ENCODE results near the gene ARPC4.
A peak's percentile ranks its signal among the peaks of the same experiment; 100 is the strongest.

Gene ARPC4

DNA sequence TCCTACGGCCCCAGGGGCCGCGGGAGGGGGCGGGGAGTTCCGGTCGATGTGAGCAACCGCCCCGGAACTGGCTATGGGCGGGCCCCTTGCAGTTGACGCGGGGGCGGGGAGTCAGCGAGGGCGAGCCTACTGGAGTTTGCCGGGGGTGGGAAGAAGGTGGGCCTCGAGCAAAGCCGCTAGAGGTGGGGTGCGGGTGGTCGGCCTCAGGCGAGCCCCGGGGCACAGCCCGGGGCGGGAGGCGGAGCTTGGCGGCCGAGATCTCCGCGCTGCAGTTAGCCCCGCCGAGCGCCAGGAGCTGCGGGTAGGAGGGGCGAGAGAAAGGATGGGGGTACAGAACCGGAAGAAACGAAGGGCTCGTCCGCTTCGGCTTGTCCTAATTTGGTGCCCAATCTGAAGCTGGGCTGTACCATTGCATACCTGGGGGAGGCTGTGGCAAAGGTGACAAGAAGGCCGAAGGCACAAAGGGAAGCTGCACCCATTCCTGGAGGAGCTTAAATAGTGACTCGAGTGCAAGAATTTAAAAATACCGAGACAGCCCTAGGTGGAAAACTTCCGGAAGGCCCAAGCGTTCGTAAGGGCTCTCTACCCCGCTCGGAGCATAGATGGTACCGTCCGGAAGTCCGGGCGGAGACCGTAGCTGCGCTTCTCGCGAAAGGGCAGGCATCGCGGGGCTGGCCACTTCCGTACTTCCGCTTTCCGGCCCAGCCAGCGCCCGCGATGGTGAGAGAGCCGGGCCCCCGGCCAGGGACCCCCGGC lies at the start of gene ARPC4, which contains the start of gene TADA3:
Gene ARPC4, plus strand, starts transcription at position 678 of the 756 bp plus-strand sequence. Its CDS starts 40 bp downstream, at position 718.
Gene TADA3, minus strand, starts transcription at position 69 of the 756 bp plus-strand sequence. CDS start 1,007 bp downstream, outside the sequence.
- Histone ChIP-seq H3K4me1 (ENCODE audit: control insufficient read depth, insufficient read depth, low read length) (no peaks in the 10 kb centered on the region), H3K9me3 (ENCODE audit: control insufficient read depth, insufficient read depth, low read length) (no peaks in the 10 kb centered on the region), H3K36me3 (ENCODE audit: control insufficient read depth, insufficient read depth, low read length) (peaks cover 16% of the 10 kb centered on the region), H3K27me3 (ENCODE audit: control insufficient read depth, insufficient read depth, low read length) (no peaks in the 10 kb centered on the region), H3K9ac (ENCODE audit: low read depth, low read length) (peak within 1 kb of the TSS; percentile 100), H3K4me3 (ENCODE audit: low read depth, low read length) (peak within 1 kb of the TSS; percentile 99)

DNA sequence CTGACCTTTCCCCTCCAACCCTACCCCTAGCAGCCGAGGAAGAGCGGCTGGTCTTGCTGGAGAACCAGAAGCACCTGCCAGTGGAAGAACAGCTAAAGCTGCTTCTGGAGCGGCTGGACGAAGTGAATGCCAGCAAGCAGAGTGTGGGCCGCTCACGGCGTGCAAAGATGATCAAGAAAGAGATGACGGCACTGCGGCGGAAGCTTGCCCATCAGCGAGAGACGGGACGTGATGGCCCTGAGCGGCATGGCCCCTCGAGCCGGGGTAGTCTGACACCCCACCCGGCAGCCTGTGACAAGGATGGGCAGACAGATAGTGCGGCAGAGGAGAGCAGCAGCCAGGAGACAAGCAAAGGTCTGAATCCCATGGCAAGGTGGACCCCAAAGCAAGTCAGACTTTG lies 49.3 kb upstream of the ARPC4 start:
- H3K36me3 ChIP-seq (ENCODE audit: control insufficient read depth, insufficient read depth, low read length): peaks cover 86% of the 10 kb centered on the region
- no peaks in the 10 kb centered on the region for H3K4me1 ChIP-seq (ENCODE audit: control insufficient read depth, insufficient read depth, low read length)
- no peak overlapping the region for H3K9ac ChIP-seq (ENCODE audit: low read depth, low read length)
- no peaks in the 10 kb centered on the region for H3K9me3 ChIP-seq (ENCODE audit: control insufficient read depth, insufficient read depth, low read length)
- no peak overlapping the region for H3K4me3 ChIP-seq (ENCODE audit: low read depth, low read length)
- H3K27me3 ChIP-seq (ENCODE audit: control insufficient read depth, insufficient read depth, low read length): no peaks in the 10 kb centered on the region

GRCh38 chr3:9744162-9744561 lies 48.7 kb upstream of the ARPC4 start:
- no peaks in the 10 kb centered on the region for H3K4me1 ChIP-seq (ENCODE audit: control insufficient read depth, insufficient read depth, low read length)
- H3K9ac ChIP-seq (ENCODE audit: low read depth, low read length): no peak overlapping the region
- no peaks in the 10 kb centered on the region for H3K27me3 ChIP-seq (ENCODE audit: control insufficient read depth, insufficient read depth, low read length)
- H3K9me3 ChIP-seq (ENCODE audit: control insufficient read depth, insufficient read depth, low read length): no peaks in the 10 kb centered on the region
- H3K36me3 ChIP-seq (ENCODE audit: control insufficient read depth, insufficient read depth, low read length): peaks cover 81% of the 10 kb centered on the region
- H3K4me3 ChIP-seq (ENCODE audit: low read depth, low read length): no peak overlapping the region

DNA sequence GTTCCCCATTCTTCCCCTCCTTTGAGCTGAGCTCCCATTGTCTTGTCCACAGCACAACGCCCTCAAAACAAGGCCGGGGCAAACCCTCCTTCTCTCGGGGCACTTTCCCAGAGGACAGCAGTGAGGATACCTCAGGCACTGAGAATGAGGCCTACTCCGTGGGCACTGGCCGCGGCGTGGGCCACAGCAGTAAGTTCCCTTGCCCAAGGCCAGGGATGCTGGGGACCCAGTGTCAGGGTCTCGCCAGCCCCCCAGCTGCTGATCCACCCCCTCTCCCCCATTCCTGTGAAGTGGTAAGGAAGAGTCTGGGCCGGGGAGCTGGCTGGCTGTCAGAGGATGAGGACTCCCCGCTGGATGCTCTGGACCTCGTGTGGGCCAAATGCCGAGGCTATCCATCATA lies 47.4 kb upstream of the ARPC4 start:
- no peak overlapping the region for H3K9ac ChIP-seq (ENCODE audit: low read depth, low read length)
- peaks cover 67% of the 10 kb centered on the region for H3K36me3 ChIP-seq (ENCODE audit: control insufficient read depth, insufficient read depth, low read length)

GRCh38 chr3:9746330-9746729 lies 46.6 kb upstream of the ARPC4 start:
- Histone ChIP-seq H3K36me3 (ENCODE audit: control insufficient read depth, insufficient read depth, low read length) (peaks cover 60% of the 10 kb centered on the region), H3K9me3 (ENCODE audit: control insufficient read depth, insufficient read depth, low read length) (no peaks in the 10 kb centered on the region)

More for the DNA sequence above, 47.4 kb upstream of the ARPC4 start:
- H3K4me1 ChIP-seq (ENCODE audit: control insufficient read depth, insufficient read depth, low read length): no peaks in the 10 kb centered on the region
- H3K4me3 ChIP-seq (ENCODE audit: low read depth, low read length): no peak overlapping the region
- no peaks in the 10 kb centered on the region for H3K9me3 ChIP-seq (ENCODE audit: control insufficient read depth, insufficient read depth, low read length)
- H3K27me3 ChIP-seq (ENCODE audit: control insufficient read depth, insufficient read depth, low read length): no peaks in the 10 kb centered on the region

GRCh38 chr3:9747267-9747666 lies 45.6 kb upstream of the ARPC4 start:
- H3K4me1 ChIP-seq (ENCODE audit: control insufficient read depth, insufficient read depth, low read length): no peaks in the 10 kb centered on the region
- H3K9ac ChIP-seq (ENCODE audit: low read depth, low read length): no peak overlapping the region
- H3K9me3 ChIP-seq (ENCODE audit: control insufficient read depth, insufficient read depth, low read length): no peaks in the 10 kb centered on the region
- H3K36me3 ChIP-seq (ENCODE audit: control insufficient read depth, insufficient read depth, low read length): peaks cover 58% of the 10 kb centered on the region
- no peak overlapping the region for H3K4me3 ChIP-seq (ENCODE audit: low read depth, low read length)
- no peaks in the 10 kb centered on the region for H3K27me3 ChIP-seq (ENCODE audit: control insufficient read depth, insufficient read depth, low read length)

More at GRCh38 chr3:9746330-9746729, 46.6 kb upstream of the ARPC4 start:
- H3K4me1 ChIP-seq (ENCODE audit: control insufficient read depth, insufficient read depth, low read length): no peaks in the 10 kb centered on the region
- no peak overlapping the region for H3K9ac ChIP-seq (ENCODE audit: low read depth, low read length)
- no peak overlapping the region for H3K4me3 ChIP-seq (ENCODE audit: low read depth, low read length)
- no peaks in the 10 kb centered on the region for H3K27me3 ChIP-seq (ENCODE audit: control insufficient read depth, insufficient read depth, low read length)

DNA sequence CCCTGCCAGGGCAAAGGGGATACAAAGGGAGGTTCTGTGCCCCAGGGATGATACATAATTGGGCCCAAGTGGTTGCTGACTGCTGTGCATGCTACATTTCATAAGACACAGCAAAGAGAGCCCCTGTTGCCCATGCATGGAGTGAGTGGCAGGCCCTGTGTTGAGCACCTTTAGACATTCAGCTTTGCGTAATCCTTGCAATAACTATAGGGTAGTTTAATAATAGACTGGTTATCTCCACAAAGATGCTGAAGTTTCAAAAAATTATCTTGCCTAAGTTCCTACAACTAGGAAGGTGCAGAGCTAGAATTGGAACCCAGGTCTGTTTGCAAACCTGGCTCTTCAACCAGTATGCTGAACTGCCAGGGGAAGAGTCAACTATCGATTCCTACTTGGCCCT lies 44.9 kb upstream of the ARPC4 start:
- Histone ChIP-seq H3K4me3 (ENCODE audit: low read depth, low read length) (no peak overlapping the region), H3K27me3 (ENCODE audit: control insufficient read depth, insufficient read depth, low read length) (no peaks in the 10 kb centered on the region), H3K9me3 (ENCODE audit: control insufficient read depth, insufficient read depth, low read length) (no peaks in the 10 kb centered on the region), H3K36me3 (ENCODE audit: control insufficient read depth, insufficient read depth, low read length) (peaks cover 53% of the 10 kb centered on the region), H3K4me1 (ENCODE audit: control insufficient read depth, insufficient read depth, low read length) (no peaks in the 10 kb centered on the region), H3K9ac (ENCODE audit: low read depth, low read length) (no peak overlapping the region)

- peak overlapping the region; percentile 92 for H3K9ac ChIP-seq (ENCODE audit: low read depth, low read length)
- H3K4me3 ChIP-seq (ENCODE audit: low read depth, low read length): peak overlapping the region; percentile 69
- H3K9me3 ChIP-seq (ENCODE audit: control insufficient read depth, insufficient read depth, low read length): no peaks in the 10 kb centered on the region
- no peaks in the 10 kb centered on the region for H3K4me1 ChIP-seq (ENCODE audit: control insufficient read depth, insufficient read depth, low read length)
- H3K27me3 ChIP-seq (ENCODE audit: control insufficient read depth, insufficient read depth, low read length): no peaks in the 10 kb centered on the region
- peaks cover 43% of the 10 kb centered on the region for H3K36me3 ChIP-seq (ENCODE audit: control insufficient read depth, insufficient read depth, low read length)
These were observed 43.6 kb upstream of the ARPC4 start for GRCh38 chr3:9749296-9749644.

DNA sequence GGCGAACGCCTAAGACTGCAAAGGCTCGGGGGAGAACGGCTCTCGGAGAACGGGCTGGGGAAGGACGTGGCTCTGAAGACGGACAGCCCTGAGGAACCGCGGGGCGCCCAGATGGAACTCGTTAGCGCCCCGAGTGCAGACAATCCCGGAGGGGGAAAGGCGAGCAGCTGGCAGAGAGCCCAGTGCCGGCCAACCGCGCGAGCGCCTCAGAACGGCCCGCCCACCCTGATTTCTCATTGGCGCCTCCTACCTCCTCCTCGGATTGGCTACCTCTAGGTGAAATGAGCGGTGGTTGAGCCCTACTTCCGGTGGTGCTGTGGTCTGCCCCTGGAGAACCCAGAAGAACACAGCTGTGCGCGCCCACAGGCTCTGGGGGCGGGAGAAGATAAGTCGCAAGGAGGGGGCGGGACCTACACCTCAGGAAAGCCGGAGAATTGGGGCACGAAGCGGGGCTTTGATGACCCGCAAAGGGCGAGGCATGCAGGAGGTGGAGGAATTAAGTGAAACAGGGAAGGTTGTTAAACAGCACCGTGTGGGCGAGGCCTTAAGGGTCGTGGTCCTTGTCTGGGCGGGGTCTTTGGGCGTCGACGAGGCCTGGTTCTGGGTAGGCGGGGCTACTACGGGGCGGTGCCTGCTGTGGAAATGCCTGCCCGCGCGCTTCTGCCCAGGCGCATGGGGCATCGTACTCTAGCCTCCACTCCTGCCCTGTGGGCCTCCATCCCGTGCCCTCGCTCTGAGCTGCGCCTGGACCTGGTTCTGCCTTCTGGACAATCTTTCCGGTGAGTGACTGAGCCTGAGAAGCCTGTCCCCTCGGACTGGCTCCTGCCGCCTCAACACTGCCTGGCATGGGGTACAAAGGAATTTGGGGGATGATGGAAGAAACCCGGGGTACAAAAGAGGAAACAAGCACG lies 43.0 kb upstream of the ARPC4 start, which contains the start of gene OGG1:
Gene OGG1, plus strand, starts transcription at position 308 of the 911 bp plus-strand sequence. Its CDS starts 335 bp downstream, at position 643.
- no peaks in the 10 kb centered on the region for H3K4me1 ChIP-seq (ENCODE audit: control insufficient read depth, insufficient read depth, low read length)
- no peaks in the 10 kb centered on the region for H3K27me3 ChIP-seq (ENCODE audit: control insufficient read depth, insufficient read depth, low read length)
- peak within 1 kb of the TSS; percentile 92 for H3K9ac ChIP-seq (ENCODE audit: low read depth, low read length)
- H3K4me3 ChIP-seq (ENCODE audit: low read depth, low read length): peak within 1 kb of the TSS; percentile 76
- peaks cover 41% of the 10 kb centered on the region for H3K36me3 ChIP-seq (ENCODE audit: control insufficient read depth, insufficient read depth, low read length)
- no peaks in the 10 kb centered on the region for H3K9me3 ChIP-seq (ENCODE audit: control insufficient read depth, insufficient read depth, low read length)

GRCh38 chr3:9750556-9751411 lies 42.1 kb upstream of the ARPC4 start:
- Histone ChIP-seq H3K36me3 (ENCODE audit: control insufficient read depth, insufficient read depth, low read length) (peaks cover 34% of the 10 kb centered on the region), H3K9me3 (ENCODE audit: control insufficient read depth, insufficient read depth, low read length) (no peaks in the 10 kb centered on the region), H3K9ac (ENCODE audit: low read depth, low read length) (no peak overlapping the region), H3K4me1 (ENCODE audit: control insufficient read depth, insufficient read depth, low read length) (no peaks in the 10 kb centered on the region), H3K4me3 (ENCODE audit: low read depth, low read length) (peak overlapping the region; percentile 76), H3K27me3 (ENCODE audit: control insufficient read depth, insufficient read depth, low read length) (no peaks in the 10 kb centered on the region)

GRCh38 chr3:9754678-9755077 lies 38.2 kb upstream of the ARPC4 start:
- Histone ChIP-seq H3K9me3 (ENCODE audit: control insufficient read depth, insufficient read depth, low read length) (no peaks in the 10 kb centered on the region), H3K4me1 (ENCODE audit: control insufficient read depth, insufficient read depth, low read length) (no peaks in the 10 kb centered on the region), H3K9ac (ENCODE audit: low read depth, low read length) (no peak overlapping the region), H3K36me3 (ENCODE audit: control insufficient read depth, insufficient read depth, low read length) (peaks cover 30% of the 10 kb centered on the region), H3K4me3 (ENCODE audit: low read depth, low read length) (no peak overlapping the region), H3K27me3 (ENCODE audit: control insufficient read depth, insufficient read depth, low read length) (no peaks in the 10 kb centered on the region)
